Renal cortex interstitium (tissue), 11 donors: ENCODE results near the gene PRPF6. TPM values are rescaled to one million over a fixed set of nuclear protein-coding genes. Genes with fewer than 3 reads are reported as not detected.

ENCODE experiments used
- DNase-seq, 11 donors: peaks; one replicate each; pipeline ENCODE4 v3.0.0-alpha.2; 2013; ENCODE audit warnings: low read depth in 9 of 11, low spot score in 4 of 11; ENCODE audit errors: extremely low read depth in 1 of 11
- polyA plus RNA-seq, 3 donors: library from polyadenylated mRNA; unstranded; fragments of 120-200 nt; gene quantifications; one replicate each; pipeline ENCODE4 v1.2.1, GENCODE V29; 2013; ENCODE audit not compliant: insufficient read length in 3 of 3

PRPF6 gene
- polyA plus RNA-seq, 3 donors = 81.8 to 95.2 (median 87.4) TPM

DNA sequence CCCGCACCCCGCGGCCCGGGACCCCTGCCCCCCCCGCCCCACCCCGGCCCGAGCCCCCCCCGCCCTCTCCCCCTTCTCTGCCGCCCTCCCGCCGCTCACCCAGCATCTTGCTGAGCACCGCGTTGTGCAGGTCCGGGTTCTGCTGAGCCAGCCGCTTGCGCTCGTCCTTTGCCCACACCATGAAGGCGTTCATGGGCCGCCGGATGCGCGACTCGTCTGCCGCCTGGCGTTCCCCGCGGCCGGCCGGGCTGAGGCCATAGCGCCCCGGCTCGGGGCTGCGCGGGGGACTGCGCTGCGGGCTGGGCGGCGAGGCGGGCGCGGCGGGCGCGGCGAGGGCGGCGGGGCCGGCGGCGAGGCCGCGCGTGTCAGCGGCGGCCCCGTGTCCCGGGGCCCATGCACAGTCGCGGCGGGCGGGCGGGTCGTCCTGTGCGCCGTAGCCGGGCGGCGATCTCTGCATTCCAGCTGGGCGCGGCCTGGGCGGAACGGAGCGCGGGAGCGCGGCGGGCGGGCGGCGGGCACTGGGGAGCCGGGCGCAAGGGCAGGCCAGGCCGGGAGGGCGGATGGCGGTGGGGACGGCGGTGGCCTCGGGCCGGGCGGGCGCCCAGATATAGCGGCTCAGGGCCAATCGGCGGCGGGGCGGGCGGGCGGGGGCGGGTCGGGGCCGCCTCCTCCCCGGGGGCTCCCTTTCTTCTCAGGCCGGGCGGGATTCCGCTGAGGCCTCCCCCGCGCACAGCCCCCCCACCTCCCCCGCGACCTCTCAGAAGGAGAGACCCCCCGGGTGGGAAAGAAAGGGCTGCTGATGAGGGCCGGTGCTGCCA is 68.3 kb downstream of the PRPF6 start, which contains the start of gene SOX18:
Gene SOX18 (minus strand): TSS at position 580 of the 818 bp plus-strand sequence. CDS start 123 bp downstream, at position 457.
- no peak for DNase-seq

DNA sequence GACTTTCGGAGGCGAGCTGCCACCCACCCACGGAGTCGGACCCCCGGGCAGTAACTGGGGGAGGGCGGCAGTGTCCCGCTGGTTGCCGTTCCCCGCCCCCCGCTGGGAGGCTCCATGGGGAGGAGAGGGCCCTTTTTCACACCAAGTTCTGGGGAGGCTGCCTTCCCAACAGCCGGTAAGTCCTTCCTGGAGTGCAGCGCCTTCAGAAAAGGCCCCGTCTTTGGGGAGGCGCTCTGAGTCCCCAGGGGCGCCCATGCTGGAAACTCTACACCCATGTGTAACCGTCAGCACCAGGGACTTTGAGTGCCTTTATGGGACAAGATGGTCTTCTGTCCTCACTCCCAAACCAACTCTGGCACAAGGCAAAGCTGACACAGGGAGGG is 68.9 kb downstream of the PRPF6 start:
- DNase-seq = no peak

DNA sequence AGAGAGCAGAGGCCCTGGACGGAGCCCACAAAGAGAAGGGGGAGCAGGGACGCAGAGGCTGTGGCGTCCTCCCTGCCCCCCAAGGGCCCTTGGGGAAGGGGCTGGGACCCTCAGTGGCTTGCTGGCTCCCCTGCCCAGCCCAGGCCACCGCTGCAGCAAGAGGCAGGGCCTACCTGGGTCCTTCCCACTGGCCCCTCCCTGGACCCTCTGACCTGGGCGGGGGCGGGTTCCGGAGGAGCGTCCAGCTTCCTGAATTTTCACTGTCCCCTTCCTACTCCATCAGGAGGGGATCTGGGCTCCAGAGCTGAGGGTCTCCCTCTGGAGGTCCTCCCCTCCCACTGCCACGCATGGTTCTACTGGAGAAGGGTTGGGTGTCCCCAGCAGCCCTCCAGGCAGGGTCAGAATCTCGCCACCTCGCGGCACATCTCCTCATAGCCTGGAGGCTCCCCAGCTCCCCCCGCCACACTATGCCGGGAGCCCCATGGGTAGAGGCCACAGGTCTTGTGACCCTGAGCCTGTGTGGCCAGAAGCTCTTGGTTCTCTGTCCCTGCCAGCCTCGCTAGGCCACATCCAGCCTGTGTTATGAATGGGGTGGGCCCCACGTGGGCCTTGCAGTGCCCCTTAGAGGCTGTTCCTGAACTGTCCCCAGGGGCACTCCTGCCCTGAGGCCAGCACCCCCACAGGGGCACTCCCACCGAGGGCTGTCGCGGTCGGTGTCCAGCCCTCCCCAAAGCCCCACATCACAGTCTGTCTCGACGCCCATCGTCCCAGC is 69.5 kb downstream of the PRPF6 start:
- DNase-seq = no peak

DNA sequence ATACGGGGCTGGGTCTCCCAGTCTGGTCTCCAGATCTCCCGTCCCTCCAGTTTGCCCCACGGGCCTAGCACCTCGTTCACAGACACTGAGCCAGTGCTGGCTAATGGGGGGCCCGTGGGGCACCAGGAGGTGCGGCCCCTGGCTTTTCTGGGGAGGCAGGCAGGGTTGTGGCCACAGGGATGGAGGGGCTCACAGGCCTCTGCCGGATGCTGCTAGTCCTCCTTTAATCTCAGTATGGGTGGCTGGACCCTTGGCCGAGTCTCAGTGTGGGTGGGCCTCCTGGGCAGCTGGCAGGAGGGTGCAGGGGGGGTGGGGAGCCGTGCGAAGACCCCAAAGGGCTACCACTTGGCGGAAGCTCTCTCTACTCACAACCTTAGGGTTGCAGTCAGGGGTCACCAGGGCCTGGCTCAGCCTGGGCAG is 70.1 kb downstream of the PRPF6 start:
- DNase-seq = no peak

DNA sequence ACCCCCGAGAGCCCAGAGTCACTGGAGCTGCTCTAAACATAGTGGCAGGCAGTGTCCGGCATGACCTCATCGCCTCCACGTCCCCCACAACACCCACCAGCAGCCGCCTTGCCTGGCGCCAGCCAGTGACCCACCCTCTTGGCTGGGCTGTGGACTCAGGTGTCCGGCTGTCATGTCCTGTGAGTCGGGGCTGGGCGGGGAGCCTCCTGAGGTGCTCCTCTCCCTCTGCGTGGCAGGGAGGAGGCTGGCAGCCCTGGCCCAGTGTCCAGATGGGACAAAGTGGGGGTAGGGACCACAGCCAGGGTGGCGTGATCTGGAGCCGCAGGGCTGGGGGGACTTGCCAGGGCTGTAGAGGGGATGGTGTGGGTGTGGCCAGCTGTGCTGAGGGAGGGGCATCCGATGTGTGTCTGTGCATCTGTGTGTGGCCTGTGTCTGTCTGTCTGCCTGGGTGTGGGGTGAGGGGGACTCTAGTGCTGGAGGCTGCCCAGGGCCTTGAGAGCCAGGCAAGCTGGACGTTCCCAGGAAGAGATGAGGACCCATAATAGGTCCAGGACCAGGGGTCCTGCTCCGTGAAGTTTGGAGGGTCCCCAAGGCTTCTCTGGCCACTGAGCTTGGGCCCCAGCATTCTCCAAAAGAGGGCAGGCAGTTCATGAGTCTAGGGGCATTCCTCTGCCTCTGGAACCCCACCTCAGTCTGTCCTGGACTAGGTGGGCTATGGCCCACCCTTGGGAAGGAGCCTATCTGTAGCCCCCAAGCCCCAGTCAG is 70.8 kb downstream of the PRPF6 start:
- no peak for DNase-seq

DNA sequence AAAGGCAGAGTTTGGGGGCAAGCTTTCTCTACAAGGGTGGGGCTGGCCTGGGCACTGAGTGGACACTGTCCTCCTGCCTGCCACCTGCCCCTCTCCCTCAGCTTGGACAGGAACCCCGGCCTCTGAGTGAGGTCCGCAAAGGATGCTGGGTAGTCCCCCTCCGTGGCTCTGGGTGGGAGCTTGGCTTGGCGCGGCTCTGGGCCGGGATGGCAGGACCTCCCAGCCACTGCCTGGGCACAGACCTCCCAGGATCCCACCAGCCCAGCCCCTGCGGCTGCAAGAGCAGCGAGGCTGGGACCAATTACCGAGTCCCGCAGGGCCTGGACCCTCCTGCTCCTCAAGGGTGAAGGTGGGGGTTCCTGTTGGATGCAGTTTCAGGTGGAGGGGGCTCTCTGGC is 71.4 kb downstream of the PRPF6 start:
- no peak for DNase-seq

DNA sequence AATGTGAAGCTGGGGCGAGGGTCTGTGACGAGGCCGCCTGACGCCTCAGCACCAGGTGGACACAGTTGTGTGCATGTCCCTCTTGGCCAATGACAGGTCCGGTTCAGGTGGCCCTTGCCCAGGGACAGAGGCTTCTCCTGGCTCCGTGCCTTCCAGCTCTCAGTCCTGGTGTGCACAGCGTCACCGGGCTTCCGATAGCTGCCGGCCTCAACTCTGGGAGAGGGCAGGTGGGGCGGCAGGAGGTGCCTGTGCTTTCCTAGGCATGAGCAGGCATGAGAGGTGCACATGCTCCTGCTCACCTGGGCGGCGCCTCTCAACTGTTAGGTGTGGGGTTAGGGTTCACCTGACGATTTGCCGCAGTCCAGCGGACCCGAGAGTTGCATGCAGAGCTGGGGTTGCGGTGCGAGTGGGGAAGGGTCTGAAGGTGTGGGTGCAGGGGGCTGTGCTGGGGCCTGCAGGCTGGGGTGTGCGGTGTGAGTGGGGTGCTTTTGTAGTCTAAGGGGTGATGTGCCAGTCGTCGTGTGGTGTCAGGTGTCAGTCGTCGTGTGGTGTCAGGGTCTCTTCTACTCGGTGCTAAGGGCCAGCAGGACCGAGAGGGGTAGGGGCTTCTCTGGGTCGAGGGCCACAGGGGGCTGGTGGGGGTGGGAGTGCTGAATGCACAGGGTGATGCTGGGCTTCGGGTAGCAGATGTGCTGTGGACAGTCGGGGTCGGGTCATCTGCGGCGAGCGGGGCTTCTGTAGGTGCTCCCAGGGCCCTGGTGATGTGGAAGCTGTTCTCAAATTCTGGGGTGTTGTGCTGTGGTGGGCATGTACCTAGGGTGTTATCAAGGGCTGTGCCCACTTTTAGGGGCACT is 72.3 kb downstream of the PRPF6 start:
- DNase-seq = no peak

DNA sequence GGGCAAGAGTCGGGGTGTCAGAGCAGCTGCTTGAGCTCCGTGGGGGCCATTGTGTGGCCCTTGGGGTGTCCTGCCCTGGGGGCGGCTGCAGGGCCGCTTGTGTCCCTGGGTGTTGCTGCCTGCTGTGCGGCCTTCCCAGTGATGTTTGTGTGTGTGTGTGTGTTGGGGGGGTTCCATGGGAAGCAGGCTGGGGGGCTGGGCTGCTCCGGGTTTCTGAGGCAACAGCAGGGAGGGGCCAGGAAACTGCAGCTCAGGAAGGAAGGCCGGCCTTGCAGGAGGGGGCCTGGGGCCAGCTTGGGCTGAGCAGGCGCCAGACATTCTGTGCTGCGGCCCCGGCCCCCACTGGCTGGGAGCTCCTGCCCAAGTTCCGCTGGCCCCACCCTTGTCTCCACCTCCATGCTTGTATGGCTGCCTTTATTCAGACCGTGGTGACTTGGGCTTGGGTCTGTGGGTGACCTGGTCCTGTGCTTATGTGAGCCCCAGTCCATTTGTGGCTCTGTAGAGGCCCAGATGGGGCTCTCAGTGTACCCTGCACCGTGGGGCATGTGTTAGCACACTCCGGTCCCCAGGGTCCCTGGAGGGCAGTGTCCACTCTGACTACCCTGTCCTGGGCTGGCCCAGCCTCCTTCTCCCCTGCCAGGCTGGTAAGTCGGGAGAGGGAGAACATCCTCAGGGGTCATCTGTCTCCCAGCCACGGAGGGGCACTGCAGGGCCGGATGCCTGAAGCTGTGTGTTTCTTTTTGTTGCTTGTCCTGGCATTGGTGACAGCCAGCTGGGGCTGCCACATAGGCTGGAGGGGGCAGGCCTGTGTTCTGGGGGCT is 73.1 kb downstream of the PRPF6 start:
- DNase-seq = no peak

DNA sequence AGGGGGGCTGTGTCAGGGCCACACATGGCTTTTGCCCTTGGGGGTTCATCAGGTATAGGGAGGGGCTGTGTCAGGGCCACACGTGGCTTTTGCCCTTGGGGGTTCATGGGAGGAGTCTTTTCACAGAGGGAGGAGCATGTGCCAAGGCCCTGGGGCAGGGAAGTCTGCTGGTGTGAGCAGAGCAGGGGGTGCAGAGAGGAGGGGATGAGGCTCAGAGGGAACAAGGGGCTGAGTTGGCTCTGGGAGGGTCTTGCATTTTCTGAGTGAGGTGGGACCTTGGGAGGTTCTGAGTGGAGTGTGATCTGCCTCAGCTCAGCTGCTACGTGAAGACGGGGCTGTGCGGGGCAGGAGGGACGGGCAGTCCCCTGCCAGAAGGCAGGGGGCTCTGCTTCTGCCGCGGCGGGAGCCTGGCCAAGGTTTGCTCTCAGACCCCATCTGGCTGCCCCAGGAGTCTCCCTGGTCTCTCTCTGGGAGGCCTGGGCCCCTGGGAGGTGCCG is 74.5 kb downstream of the PRPF6 start:
- no peak for DNase-seq

DNA sequence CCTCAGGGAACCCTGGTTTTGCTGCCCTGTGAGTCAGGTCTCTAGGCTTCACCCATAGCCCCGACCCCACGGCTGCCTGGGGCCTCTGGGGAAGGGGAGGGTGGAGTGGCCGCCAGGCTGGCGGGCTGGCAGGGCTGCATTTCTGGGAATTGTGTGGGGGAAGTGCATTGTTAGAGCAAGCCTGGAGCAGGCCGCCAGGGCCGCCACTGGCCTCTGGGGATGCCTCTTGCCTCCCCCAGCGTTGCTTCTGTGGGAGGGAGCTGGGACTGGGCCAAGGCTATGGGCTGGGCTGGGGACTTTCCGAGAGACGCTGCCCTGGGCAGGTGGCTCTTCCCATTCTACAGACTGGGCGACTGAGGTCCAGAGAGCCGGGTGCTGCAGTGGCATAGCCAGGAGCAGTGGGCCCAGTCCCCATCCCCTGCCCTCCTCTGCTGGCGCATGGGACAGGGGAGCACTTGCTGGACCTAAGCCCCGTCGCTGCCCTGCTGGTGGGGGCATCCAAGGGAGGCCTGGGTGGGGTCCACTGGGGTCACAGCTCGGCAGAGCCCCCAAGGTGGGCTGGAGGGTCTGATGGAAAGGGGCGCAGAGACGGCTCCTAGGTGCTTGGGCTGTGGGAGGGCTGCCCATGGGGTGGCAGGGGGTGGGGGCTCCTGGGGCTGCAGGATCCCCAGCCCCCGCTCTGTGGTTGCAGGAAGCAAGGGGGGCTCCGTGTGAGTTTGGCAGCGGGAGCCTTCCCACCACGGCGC is 75.1 kb downstream of the PRPF6 start:
- DNase-seq = no peak

DNA sequence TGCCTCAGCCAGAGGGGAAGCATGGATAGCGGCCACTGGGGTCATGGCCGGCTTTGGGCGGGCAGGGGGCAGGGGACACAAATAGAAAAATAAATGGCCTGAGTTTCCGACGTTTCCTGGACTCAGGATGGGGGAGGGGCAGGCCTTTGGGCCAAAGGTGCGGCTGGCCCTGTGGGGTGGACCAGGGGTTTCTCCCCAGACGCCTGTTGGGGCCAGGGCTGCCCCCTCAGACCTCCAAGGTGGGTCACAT is 75.6 kb downstream of the PRPF6 start:
- no peak for DNase-seq

DNA sequence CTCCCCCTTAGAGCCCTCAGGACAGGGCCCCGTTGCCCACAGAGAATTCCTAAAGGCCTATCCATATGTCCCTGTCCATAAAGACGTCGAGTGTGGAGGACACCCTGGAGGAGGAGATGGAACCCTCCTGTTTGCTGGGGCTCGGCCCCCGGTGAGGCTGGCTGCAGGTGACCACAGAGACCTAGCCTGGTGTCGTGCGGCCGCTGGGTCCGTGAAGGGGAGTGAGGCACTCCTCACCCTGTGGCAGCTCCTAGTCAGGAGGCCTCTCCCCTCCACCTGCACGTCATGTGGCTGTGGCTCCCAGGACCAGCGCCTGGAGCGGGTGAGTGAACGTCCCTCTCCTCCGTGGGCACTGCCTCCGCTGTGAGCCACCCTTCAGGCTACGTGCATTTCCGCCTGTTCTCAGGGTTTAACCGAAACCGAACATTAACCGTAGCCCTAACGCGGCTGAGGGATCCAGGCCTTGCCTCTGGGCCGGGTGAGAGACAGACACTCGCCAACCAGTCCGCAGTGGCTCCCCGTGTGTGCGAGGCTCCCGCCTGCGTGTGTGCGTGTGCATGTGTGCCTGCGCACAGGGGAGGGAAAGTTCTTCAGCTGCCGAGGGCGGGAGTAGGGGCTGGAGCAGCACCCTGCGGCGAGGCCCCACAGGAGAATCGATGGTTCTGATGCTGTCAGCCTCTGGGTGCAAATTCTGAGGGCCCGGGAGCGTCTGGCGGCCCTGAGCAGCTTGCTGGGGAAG is 76.1 kb downstream of the PRPF6 start:
- no peak for DNase-seq

DNA sequence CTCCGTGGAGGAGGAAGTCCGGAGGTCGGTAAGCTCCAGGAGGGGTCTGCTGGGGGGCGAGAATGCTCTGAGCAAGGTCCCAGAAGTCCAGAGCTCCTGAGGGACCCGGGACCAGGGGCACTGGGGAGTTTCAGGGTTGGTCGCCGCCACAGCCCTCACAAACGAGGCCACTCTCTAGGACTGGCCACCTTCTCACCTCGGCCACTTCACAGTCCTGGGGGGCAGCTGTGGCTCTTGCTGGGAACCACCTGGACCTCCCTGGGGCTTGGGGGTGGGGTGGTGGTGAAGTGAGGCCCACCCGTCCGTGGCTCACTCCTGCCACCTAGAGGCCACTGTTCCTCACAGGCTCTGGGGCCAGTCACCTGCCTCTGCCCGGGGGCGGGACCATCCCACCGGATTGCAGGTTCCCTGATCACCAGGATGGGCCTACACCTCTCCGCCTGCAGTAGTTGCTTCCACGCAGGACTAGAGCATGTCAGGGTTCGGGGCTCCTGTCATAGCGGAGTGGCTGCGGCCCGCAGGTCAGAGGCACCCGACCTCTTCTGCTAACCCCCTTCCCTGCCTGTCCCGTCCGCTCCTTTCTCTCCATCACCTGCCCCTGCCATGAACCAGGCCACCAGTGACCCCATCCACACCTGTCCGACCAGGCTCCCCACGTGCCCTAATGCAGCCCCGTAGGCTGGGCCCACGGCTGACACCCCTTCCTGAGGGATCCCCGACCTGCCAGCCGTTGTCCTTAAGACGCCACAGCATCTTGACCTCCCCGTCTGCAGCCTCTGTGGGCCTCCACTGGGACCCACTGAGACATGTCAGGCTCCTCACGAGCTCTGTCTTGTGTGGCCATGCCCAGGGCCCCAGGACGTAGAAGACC is 76.9 kb downstream of the PRPF6 start:
- DNase-seq = peak in 3 of 11 donors; percentile 69 to 70 (median 69)

DNA sequence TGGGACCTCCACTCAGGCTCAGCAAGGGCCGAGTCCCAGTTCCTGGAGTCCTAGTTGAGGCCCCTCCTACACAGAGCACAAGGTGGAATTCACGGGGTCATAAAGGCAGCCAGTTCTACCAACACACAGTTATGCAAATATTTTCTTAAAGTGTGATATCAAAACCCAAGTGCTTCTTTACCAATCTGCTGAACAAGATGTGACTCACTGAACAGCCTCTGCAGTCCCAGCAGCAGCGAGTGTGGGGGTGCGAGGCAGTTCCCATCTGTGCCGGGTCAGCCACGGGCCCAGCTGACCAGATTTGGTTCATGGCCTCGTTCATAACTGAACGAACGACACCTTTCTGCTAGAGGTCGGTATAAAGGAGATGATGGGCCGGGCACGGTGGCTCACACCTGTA is 77.6 kb downstream of the PRPF6 start:
- no peak for DNase-seq

DNA sequence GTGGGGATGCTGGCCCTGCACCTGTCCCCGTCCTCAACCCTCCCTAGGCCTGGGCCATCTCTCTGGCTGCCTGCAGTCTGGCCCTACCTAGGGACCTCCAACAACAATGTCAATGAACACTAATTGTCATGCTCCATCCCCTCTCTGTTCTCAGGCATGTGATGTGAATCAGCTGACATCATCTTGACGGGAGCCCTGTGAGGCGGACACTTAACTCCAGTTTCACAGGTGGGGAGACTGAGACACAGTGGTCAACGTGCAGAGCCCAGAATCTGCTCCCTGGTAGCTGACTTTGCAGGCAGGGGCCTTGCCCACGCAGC is 81.3 kb downstream of the PRPF6 start:
- no peak for DNase-seq
